Neutrophil (primary cell): ENCODE measurements around the gene RNASE12.

Source experiments
- H3K27ac ChIP-seq: fragments of 200-600 bp; sonication (generic); 2 replicates; pipeline ENCODE4 v1.5.1; 2016; ENCODE audit warnings: mild to moderate bottlenecking, moderate library complexity
- H3K27me3 ChIP-seq: fragments of 200-600 bp; sonication (generic); 2 replicates; pipeline ENCODE4 v1.6.0; 2016; ENCODE audit warnings: mild to moderate bottlenecking
- H3K36me3 ChIP-seq: fragments of 200-600 bp; sonication (generic); 2 replicates; pipeline ENCODE4 v1.5.1; 2017
- H3K4me1 ChIP-seq, 2 experiments: fragments of 200-600 bp in 1 of 2; sonication (generic) in 1 of 2; 1 replicate in 1 of 2; 2 replicates in 1 of 2; pipeline versions ENCODE4 v1.5.1 to v1.6.1; 2013 to 2016; ENCODE audit warnings: low read depth in 1 of 2, low read length in 1 of 2, mild to moderate bottlenecking in 1 of 2, moderate library complexity in 1 of 2; ENCODE audit not compliant: control insufficient read depth in 1 of 2, insufficient read depth in 1 of 2
- H3K4me3 ChIP-seq, 2 experiments: fragments of 200-600 bp in 1 of 2; sonication (generic) in 1 of 2; 1 replicate in 1 of 2; 2 replicates in 1 of 2; pipeline ENCODE4 v1.5.1; 2013 to 2016; ENCODE audit warnings: low read depth in 1 of 2, low read length in 1 of 2, mild to moderate bottlenecking in 1 of 2, moderate library complexity in 1 of 2
- H3K9me3 ChIP-seq: fragments of 200-600 bp; sonication (generic); 2 replicates; pipeline ENCODE4 v1.5.1; 2016
- TF ChIP-seq, protein P1 (sequence below): fragments of 200-600 bp; sonication (generic); IDR thresholded peaks from 2 replicates; pipeline ENCODE4 v1.5.1; 2016; ENCODE audit warnings: antibody characterized with exemption

The RNASE12 gene

DNA sequence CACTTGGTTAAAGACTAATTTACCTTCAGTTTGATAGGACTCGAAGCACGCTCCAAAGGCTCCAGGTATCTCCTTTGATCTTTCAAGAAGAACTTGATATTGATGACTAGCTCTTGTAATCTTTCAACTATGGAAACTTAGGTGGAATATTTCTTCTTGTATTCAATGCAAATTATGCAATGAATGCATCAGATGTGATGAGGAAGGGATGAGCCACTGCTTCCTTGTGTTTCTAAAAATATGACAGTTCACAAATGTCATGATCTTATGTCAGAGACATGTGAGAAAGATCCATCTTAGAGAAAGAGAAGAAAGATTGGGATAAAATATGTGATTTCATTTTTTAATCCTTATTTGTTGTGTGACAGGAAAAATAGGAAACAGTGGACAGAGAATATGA lies 40.2 kb downstream of the RNASE12 start:
- Histone ChIP-seq H3K4me3 (no peak overlapping the region), H3K9me3 (no peaks in the 10 kb centered on the region)
- TF ChIP-seq, protein P1, sequence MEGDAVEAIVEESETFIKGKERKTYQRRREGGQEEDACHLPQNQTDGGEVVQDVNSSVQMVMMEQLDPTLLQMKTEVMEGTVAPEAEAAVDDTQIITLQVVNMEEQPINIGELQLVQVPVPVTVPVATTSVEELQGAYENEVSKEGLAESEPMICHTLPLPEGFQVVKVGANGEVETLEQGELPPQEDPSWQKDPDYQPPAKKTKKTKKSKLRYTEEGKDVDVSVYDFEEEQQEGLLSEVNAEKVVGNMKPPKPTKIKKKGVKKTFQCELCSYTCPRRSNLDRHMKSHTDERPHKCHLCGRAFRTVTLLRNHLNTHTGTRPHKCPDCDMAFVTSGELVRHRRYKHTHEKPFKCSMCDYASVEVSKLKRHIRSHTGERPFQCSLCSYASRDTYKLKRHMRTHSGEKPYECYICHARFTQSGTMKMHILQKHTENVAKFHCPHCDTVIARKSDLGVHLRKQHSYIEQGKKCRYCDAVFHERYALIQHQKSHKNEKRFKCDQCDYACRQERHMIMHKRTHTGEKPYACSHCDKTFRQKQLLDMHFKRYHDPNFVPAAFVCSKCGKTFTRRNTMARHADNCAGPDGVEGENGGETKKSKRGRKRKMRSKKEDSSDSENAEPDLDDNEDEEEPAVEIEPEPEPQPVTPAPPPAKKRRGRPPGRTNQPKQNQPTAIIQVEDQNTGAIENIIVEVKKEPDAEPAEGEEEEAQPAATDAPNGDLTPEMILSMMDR: no peak

DNA sequence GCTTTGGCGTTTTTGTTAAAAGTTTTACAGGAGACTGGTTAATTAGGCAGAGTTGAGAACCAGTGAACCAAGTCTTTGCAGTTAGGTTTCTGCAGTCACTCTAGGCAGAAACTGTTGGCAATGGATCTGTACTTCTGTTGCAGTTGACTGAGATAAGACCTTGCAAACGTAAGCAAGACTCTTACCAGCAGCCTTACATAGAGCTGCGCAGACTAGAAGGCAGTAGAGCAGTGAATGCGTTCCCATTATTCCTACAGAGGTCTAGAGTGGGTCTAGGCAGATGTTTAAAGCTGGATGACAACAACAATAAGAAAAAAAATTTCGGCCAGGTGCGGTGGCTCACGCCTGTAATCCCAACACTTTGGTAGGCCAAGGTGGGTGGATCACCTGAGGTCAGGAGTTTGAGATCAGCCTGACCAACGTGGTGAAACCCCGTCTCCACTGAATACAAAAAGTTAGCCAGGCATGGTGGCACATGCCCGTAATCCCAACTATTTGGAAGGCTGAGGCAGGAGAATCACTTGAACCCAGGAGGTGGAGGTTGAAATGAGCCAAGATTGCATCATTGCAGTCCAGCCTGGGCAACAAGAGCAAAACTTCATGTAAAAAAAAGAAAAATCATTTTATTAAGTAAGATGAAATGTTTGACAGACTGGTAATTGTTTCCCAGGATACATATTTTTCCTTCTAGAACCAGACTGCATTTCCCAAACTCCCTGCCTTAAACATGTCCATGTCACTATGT lies 42.6 kb downstream of the RNASE12 start:
- no peaks in the 10 kb centered on the region for H3K27me3 ChIP-seq
- H3K27ac ChIP-seq: no peak overlapping the region
- peaks cover 0 to 3% of the 10 kb centered on the region in 2 experiments for H3K4me1 ChIP-seq
- no peaks in the 10 kb centered on the region for H3K36me3 ChIP-seq
- H3K4me3 ChIP-seq: no peak overlapping the region
- TF ChIP-seq, protein P1: no peak
- no peaks in the 10 kb centered on the region for H3K9me3 ChIP-seq

More for the DNA sequence above, 40.2 kb downstream of the RNASE12 start:
- Histone ChIP-seq H3K4me1 (peaks cover 3 to 9% of the 10 kb centered on the region in 2 experiments), H3K27me3 (no peaks in the 10 kb centered on the region), H3K36me3 (no peaks in the 10 kb centered on the region), H3K27ac (no peak overlapping the region)

DNA sequence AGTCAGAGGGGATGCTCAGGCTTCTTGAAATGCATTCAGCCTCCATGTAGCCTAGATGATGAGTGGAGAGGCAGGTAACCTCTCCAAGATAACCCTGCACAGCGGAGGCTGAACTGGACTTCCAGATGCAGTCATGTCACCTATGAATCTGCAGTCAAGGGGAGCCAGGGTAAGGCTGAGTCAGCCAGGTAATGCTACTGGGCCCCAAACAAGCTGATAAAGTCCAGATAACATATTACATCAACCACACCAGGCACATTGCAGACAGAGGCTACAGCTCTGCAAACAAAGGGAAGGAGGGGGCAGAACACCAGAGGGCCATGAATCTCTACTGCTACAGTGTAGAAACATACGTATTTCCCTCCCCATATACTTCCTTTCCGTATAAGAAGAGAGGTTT lies 44.3 kb downstream of the RNASE12 start:
- Histone ChIP-seq H3K9me3 (no peaks in the 10 kb centered on the region), H3K36me3 (no peaks in the 10 kb centered on the region), H3K27me3 (no peaks in the 10 kb centered on the region), H3K4me3 (no peak overlapping the region), H3K4me1 (peaks cover 0 to 3% of the 10 kb centered on the region in 2 experiments), H3K27ac (no peak overlapping the region)
- TF ChIP-seq, protein P1: no peak
